HG02623 (cell line): Measurements from ENCODE around the gene TRIM69.
"Not testable (repeated sequence)": the region's sequence is repeated elsewhere in the genome, so short reads cannot be mapped to it uniquely, and the experiment has no call there.

ENCODE experiments used
- ATAC-seq: cut with Tn5 transposase; IDR thresholded peaks from one replicate; pipeline ENCODE4 v1.9.1; 2021; ENCODE audit warnings: moderate library complexity; ENCODE audit not compliant: unreplicated experiment

TRIM69 gene

DNA sequence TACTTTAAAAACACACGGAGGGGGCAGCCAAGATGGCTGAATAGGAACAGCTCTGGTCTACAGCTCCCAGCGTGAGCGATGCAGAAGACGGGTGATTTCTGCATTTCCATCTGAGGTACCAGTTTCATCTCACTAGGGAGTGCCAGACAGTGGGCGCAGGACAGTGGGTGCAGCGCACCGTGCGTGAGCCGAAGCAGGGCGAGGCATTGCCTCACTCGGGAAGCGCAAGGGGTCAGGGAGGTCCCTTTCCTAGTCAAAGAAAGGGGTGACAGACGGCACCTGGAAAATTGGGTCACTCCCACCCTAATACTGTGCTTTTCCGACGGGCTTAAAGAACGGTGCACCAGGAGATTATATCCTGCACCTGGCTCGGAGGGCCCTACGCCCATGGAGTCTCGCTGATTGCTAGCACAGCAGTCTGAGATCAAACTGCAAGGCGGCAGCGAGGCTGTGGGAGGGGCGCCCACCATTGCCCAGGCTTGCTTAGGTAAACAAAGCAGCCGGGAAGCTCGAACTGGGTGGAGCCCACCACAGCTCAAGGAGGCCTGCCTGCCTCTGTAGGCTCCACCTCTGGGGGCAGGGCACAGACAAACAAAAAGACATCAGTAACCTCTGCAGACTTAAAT is 3.0 kb downstream of the TRIM69 start:
- not testable (repeated sequence) for ATAC-seq

DNA sequence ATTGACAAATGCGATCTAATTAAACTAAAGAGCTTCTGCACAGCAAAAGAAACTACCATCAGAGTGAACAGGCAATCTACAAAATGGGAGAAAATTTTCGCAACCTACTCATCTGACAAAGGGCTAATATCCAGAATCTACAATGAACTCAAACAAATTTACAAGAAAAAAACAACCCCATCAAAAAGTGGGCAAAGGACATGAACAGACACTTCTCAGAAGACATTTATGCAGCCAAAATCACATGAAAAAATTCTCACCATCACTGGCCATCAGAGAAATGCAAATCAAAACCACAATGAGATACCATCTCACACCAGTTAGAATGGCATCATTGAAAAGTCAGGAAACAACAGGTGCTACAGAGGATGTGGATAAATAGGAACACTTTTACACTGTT is 7.1 kb downstream of the TRIM69 start:
- ATAC-seq = not testable (repeated sequence)

DNA sequence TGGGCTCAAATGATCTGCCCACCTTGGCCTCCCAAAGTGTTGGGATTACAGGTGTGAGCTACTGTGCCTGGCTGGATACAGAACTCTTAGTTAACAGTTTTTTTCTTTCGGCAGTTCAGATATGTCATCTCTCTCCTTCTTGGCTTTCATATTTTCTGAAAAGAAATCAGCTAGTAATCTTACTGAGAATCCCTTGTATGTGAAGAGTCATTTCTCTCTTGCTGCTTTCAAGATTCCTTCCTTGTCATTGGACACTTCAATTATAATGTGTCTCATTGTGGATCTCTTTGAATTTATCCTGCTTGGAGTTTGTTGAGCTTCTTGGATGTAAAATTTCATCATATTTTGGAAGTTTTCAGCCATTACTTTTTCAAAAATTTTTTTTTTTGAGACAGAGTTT is 17.0 kb downstream of the TRIM69 start:
- no peak for ATAC-seq

DNA sequence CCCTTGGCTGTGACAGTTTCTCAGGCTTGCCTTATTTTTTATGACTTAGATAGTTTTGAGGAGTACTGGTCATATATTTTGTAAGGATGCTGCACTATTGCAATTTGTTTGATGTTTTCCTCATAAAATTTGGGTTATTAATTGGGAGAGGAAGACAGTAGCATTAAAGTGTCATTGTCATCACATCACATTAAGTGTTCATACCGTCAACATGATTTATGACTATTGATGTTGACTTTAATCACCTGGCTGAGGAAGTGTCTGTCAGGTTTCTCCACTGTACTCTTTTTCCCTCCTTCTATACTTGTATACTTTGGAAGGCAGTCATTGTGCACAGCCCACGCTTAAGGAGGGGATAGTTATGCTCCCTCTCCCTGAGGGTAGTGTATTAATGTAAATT is 26.9 kb downstream of the TRIM69 start:
- ATAC-seq = no peak

DNA sequence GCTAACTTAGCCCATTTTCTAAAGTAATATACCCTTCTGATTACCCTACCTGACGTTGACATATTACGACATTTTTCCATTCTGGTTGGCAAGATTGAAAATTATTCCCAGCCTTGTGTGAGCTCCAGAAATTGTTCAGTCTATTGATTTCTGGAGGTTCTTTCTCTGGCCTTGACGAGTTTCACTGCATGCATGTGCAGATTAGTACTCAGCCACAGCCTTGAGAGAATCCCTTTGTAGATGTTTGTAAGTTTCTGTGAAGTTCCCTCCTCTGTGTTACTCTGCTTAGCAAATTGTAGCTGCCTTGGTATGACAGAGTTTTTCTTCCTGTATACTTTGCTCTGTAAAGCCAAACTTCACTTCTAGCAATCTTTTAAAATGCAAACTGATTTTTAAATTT is 27.5 kb downstream of the TRIM69 start:
- no peak for ATAC-seq

DNA sequence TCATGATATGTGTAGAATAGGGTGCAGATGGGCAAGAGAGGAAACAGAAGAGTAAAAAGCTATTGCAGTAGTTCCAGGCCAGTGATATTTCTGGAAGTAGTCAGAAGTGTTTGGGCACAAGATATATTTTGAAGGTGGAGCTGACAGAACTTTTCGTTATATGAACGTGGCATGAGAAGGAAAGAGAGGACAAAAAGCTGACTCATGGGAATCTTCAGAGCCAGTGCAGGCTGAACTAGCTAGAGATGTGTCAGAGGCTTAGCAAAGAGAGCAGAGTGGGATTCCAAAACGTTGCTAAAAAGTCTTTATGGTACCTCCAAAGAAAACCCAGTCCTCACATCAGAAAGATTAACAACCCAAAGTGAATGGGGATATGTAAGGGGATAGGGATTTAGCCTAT is 28.7 kb downstream of the TRIM69 start:
- ATAC-seq = no peak

DNA sequence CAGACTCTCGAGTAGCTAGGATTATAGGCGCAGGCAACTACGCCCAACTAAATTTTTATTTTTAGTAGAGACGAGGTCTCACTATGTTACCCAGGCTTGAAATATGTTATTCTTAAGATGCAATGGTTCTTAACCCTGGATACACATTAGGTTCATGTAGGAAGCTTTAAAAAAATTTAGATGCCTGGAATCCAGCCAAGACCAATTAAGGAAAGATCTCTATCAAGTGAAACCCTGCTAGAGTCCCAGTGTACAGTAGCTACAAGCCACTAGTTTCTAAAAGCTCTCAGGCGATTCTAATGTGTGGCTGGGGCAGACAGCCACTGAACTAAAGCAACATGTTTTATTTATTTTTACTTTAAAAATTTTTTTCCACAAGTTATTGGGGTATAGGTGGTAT is 33.2 kb downstream of the TRIM69 start:
- ATAC-seq = no peak

DNA sequence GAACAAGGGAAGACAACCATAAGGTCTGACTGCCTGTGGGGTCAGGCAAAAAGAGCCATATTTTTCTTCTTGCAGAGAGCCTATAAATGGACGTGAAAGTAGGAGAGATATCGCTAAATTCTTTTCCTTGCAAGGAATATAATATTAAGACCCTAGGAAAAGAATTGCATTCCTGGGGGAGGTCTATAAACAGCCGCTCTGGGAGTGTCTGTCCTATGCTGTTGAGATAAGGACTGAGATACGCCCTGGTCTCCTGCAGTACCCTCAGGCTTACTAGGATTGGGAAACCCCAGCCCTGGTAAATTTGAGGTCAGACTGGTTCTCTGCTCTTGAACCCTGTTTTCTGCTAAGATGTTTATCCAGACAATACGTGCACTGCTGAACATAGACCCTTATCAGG is 34.4 kb downstream of the TRIM69 start:
- ATAC-seq = not testable (repeated sequence)

DNA sequence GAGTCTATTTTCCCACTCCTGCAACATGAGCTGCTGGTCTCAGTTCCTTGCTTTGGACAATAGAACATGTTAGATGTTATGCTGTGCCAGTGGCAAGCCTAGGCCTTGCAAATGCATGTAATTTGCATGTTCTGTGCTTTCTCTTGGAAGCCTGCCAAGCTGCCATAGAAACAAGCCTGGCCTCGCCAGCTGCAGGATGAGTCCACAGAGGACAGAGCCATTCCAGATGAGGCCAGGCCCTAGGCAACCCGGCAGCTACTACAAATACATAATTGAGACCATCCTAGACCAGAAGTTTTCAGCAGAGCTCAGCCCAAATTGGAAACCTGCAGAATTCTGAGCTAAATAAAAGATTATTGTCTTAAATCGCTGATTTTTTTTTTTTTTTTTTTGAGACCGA is 39.6 kb downstream of the TRIM69 start:
- no peak for ATAC-seq

DNA sequence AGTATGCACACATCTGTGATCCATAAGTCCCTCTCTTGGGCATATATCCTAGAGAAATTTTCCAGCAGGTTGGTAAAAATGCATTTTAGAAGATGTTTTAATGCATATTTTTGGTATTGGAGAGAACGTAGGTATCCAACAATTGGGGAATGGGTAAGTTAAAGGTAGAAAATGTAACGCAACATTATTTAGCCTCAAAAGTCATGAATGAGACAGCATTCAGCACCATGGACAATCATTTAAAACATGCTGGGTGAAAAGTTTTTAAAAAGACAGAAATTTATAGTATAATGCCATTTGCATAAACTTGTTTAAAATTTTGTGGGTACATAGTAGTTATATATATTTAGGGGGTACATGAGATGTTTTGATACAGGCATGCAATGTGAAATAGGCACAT is 43.4 kb downstream of the TRIM69 start:
- no peak for ATAC-seq

DNA sequence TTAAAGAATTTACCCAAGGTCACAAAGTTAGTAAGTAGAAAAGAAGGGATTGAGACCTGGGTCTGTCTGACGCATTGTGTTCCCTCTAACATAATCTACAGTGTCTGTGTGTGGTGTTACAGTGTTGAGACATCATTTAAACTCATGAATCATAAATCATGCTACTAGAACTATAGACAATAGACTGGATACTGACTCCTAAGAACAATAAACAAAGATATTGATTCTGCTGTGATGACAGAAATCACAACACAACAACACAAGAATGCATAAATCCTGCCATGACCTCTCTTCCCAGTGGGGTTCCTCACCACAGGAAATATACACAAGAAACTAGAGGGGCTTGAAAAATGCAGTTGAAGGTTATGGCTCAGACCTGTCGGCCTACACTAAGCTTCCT is 44.3 kb downstream of the TRIM69 start:
- no peak for ATAC-seq

DNA sequence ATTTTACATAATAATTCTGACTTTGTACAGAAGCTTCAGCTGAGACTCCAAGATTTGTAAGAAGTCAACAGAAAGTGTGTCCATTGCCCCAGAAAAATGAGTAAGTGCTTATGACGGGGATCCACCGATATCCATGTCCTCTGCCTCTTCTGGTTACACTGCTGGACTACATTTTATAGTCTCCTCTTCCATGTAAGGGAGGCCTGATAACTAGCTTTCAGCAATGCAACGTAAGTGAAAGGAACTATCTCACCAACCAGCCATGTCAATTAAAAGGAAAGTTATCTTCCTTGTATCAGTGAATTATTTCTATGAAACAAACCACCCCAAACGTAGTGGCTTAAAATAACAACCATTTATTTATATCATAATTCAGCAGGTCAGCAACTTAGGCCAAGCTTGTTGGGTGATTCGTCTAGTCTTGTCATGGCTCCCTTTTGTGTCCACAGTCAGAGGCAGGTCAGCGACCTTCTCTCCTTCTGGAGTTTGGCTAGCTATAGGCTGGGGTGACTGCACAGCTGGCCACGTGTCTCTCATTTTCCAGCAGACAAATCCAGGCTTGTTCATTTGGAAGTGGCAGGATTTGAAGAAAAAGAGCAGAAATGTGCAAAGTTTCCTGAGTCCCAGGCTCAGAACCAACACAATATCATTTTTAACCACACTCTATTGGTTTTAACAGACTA is 44.9 kb downstream of the TRIM69 start:
- ATAC-seq = no peak

DNA sequence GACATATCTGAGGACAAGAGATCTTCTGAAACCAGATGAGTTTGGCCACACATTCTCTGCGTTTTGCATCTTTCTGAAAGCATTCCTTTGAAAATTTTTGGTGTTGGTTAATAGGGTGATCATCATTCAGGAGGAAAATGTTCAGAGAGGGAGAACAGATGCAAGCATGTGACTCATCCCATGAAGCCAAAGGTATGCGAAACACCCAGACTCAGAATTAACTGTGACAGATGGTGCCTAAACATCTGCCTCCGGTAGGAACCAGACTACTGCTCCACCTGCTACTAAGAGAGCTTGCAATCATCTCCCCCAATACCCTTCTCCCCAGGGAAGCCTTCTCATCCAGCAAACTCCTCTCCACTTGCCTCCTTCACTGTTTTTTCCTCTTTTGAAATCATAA is 46.2 kb downstream of the TRIM69 start:
- ATAC-seq = no peak

DNA sequence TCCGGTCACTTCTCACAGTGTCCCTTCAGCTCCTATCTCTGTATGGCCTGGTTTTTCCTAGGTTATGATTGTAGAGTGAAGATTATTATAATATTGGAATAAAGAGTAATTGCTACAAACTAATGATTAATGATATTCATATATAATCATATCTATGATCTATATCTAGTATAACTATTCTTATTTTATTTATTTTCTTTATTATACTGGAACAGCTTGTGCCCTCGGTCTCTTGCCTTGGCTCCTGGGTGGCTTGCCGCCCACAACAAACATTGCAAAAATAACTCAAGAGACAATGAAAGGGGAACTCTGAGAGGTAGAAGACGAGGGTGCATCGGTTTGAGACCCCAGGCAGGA is 48.6 kb downstream of the TRIM69 start:
- not testable (repeated sequence) for ATAC-seq

DNA sequence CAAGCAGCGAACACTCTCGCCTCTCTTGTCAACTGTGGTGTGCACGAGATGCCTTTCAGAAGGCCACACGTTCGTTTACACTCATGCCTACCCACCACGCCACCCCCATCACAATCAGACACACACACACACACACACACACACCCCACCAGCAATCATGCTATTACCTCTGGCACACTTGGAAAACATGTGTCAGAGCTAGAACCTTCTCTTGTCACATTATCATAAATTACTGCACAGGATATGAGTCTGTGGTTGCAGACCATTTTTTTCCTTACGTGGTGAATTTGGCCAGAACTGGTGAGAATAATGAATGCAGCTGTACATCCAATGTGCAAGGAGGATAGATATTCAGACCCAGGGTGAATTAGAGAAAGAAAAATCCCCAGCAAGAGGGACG is 52.4 kb downstream of the TRIM69 start:
- ATAC-seq = no peak

DNA sequence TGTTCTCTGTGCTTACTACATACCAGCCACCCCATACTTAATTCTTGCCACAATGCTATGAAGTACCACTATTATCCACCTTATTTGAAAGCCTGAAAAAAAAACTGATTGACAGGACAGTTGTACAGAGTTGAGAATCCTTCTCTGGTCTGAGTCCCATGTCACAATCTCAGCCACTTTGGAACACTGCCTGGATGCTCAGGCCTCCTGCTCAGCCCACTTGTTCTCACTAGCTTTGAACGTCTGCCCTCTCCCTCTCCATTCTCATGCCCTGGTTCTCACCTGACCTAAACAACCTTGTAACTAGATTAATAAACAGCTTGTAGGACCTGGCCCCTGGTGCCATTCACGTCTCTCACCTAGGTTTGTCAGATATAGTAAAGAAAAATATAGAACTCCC is 53.9 kb downstream of the TRIM69 start:
- no peak for ATAC-seq

DNA sequence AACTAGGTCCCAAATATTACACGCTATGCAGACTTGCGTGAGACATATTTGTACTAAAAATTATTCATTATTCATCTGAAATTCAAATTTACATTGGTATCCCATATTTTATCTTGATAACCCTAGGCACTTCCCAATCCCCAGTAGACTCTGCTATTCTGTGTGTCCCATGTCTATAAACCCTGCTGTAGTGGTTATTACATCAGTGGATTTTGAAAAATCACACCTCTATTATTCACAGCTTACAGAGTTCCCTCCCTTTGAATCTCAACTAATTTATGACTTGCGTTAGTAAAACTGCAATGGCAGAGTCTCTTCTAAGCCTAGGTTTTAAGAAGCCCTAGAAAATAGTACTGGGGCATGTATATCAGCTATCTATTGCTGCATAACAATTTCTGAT is 54.3 kb downstream of the TRIM69 start:
- ATAC-seq = no peak

DNA sequence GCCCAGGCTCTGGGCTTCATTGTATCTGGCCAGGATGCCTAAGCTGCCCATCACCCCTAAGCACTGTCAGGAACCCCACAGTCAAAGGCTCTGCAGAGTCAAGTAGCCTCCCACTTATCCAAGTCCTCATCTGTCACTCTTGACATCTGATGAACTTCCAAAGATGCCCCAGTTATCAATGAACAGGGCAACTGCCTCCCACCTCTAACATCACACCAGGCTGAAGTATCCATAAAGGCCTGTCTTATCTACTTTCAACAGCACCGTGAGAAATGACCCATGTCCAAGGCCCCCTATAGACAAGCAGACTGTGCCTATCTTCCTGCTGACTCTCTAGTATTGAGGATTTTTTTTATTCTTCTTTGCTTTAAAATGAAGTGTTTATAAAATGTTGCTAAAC is 56.4 kb downstream of the TRIM69 start:
- no peak for ATAC-seq

DNA sequence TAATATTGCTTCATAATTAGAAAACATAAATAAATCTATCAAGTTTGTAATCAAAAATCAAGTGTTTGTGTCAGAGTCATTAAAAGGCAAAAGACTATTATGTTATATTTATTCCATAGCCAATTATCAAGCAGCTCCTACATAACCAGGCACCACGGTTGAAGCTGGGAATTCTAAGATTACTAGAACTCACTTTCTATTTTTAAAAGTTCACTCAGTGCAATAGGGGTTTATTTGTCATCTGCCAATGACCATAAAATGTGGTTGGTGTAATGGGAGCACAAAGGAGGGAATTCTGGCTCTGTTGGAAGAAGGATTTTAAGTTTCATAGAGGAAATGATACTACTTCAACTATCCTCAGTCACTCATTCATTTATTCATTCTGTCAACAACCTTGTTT is 57.7 kb downstream of the TRIM69 start:
- no peak for ATAC-seq

DNA sequence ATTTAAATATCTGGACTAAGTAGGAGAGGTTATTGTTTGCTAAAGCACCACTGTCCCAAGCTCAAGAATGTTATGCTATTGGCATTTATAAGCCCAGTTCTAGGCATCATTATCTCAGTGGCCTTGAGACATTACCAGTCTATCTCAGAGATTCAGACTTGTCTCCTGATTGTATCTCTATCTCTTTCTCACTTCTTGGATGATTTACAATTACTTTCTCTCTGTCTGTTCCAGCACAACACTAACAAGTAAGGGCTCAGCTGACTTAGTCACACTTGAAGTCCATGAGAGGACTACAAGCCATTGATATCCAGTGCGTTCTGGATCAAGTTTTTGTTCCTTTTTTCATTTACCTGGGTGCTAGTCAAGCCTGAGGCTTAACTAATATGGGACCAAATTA is 60.2 kb downstream of the TRIM69 start:
- no peak for ATAC-seq

DNA sequence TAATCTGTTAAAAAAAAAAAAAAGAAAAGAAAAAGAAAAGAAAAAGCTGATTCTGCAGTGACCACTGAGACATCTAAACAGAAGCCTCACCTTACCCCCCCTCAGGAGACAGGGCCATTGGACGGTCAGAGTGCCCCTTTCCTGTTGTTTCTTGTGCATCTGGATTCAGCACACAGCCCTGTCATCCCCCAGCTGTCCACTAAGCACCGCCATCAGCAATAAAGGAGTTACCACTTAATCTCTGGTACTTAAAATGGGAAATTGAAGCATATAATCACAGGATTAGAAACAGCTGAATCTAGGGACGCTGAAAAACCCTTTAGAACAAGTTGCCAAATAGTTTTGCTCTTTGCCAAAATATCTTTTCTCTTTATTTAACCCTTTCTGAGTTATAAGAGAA is 62.5 kb downstream of the TRIM69 start:
- ATAC-seq = no peak

DNA sequence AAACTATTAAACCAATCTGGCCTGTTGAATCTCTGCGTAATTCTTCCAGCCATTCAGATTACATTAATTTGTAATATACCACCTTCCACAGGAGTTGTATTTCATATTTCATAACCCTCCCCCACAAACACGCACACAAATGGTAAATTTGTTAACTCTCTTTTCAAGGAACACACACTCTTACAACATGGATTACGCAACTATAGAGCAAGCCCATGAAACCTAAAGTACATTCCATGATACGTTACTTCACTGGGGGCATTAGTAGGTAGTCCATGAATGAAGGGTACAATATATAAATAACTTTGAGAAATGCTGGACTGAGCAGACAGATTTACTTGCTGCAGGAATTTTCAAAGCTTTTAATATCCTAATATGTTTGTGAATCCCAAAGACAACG is 65.0 kb downstream of the TRIM69 start:
- ATAC-seq = no peak

DNA sequence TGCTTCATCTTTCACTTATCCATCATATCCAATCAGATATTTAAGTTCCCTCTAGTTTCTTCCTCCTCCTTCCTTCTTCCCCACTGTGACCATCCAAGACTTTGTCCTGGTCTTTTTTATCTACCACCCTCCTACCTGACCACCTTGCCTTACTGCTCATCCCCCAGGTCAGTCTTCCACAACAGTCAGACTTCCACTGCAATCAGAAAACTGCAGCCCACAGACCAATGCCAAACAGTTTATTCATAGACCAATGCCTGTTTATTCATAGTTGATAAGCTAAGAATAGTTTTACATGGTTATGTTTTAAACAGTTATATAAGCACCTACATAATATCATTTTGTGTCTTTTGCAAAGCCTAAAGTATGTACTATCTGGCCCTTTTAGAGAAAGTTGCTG is 65.5 kb downstream of the TRIM69 start:
- ATAC-seq = no peak
